OCI-LY7 (cell line): Measurements from ENCODE around the gene TASP1. TPM values are rescaled to one million over a fixed set of nuclear protein-coding genes. Genes with fewer than 3 reads are reported as not detected.

Source experiments
- BruUV-seq: library from RNA; stranded (reverse); fragments of 400-500 nt; replicated peaks from 2 replicates; lab custom pipeline; 2021; lab: Mats Ljungman, UMichigan
- CTCF ChIA-PET: fragments of 300-600 bp; sonication (Branson Sonifier 250); formaldehyde crosslinking; loops from one replicate; lab custom pipeline; 2022; ENCODE audit warnings: antibody characterized with exemption; ENCODE audit not compliant: unreplicated experiment; lab: Charles Lee
- POLR2A ChIA-PET: fragments of 300-600 bp; sonication (Branson Sonifier 250); formaldehyde crosslinking; loops from one replicate; lab custom pipeline; 2022; ENCODE audit warnings: antibody characterized with exemption; lab: Charles Lee
- DNase-seq: peaks from one replicate; pipeline ENCODE4 v3.0.0-alpha.2; 2015; ENCODE audit warnings: low spot score
- H2AFZ ChIP-seq: fragments of 200-600 bp; sonication (generic), shearing (Covaris generic); 2 replicates; pipeline ENCODE4 v1.6.1; 2014; ENCODE audit warnings: mild to moderate bottlenecking, antibody characterized with exemption, low read length, moderate library complexity
- H3K27ac ChIP-seq: fragments of 200-600 bp; sonication (generic); 2 replicates; pipeline ENCODE4 v1.5.1; 2014; ENCODE audit warnings: mixed run types, low read depth, mild to moderate bottlenecking, moderate library complexity, low read length, inconsistent platforms; ENCODE audit not compliant: poor library complexity, severe bottlenecking
- H3K36me3 ChIP-seq: fragments of 200-600 bp; sonication (generic); 2 replicates; pipeline ENCODE4 v1.6.1; 2014; ENCODE audit warnings: mild to moderate bottlenecking, antibody characterized with exemption, low read length, moderate library complexity, mixed read lengths; ENCODE audit not compliant: insufficient read depth
- H3K4me1 ChIP-seq: fragments of 200-600 bp; sonication (generic); 2 replicates; pipeline ENCODE4 v1.5.1; 2014; ENCODE audit warnings: mild to moderate bottlenecking, low read length; ENCODE audit not compliant: insufficient read depth, poor library complexity, severe bottlenecking
- H3K4me2 ChIP-seq: fragments of 200-600 bp; sonication (generic); 2 replicates; pipeline ENCODE4 v1.6.1; 2014; ENCODE audit warnings: mild to moderate bottlenecking, low read length
- H3K4me3 ChIP-seq: fragments of 200-600 bp; sonication (generic); 2 replicates; pipeline ENCODE4 v1.5.1; 2014; ENCODE audit warnings: mild to moderate bottlenecking, low read depth, low read length; ENCODE audit not compliant: poor library complexity, severe bottlenecking
- H3K79me2 ChIP-seq: fragments of 200-600 bp; sonication (generic); 2 replicates; pipeline ENCODE4 v1.6.1; 2016; ENCODE audit warnings: low read depth, mild to moderate bottlenecking, low read length, moderate library complexity, mixed read lengths; ENCODE audit not compliant: insufficient read depth
- H3K9me2 ChIP-seq: fragments of 200-600 bp; sonication (generic); 2 replicates; pipeline ENCODE4 v1.6.1; 2016; ENCODE audit warnings: mild to moderate bottlenecking, low read length, mixed read lengths; ENCODE audit not compliant: insufficient read depth
- H3K9me3 ChIP-seq: fragments of 200-600 bp; sonication (generic); 2 replicates; pipeline ENCODE4 v1.6.1; 2014; ENCODE audit warnings: mild to moderate bottlenecking, mixed run types, low read length, mixed read lengths
- H4K20me1 ChIP-seq: fragments of 200-600 bp; sonication (generic); 2 replicates; pipeline ENCODE4 v1.6.1; 2014; ENCODE audit warnings: mild to moderate bottlenecking, antibody characterized with exemption, low read length, moderate library complexity, mixed read lengths; ENCODE audit not compliant: insufficient read depth
- CTCF ChIP-seq: fragments of 200-600 bp; sonication (generic); conservative IDR thresholded peaks from 2 replicates; pipeline ENCODE4 v1.5.1; 2014; ENCODE audit warnings: mild to moderate bottlenecking, antibody characterized with exemption, low read length, moderate library complexity, mixed read lengths
- EZH2phosphoT487 ChIP-seq: fragments of 200-600 bp; sonication (generic); IDR thresholded peaks from 2 replicates; pipeline ENCODE4 v1.6.1; 2018; ENCODE audit warnings: low read depth, borderline replicate concordance, mild to moderate bottlenecking, mixed run types, antibody characterized with exemption, low read length, moderate library complexity, mixed read lengths
- intact Hi-C: fragments of 100-400 bp; cut with micrococcal nuclease; formaldehyde crosslinking; loops from one replicate; pipeline ENCODE4 v1.10.0; 2022; ENCODE audit not compliant: unreplicated experiment
- total RNA-seq, 2 experiments: library from RNA; depleted of rRNA in 1 of 2; stranded (reverse); fragments of >200 nt in 1 of 2; shearing (Covaris generic) in 1 of 2; gene quantifications; 2 replicates each; pipeline ENCODE4 v1.2.3, GENCODE V29; 2014 to 2022

The TASP1 gene
- total RNA-seq, 2 experiments from 2014 or later: 12.9 to 15.5 TPM

GRCh38 chr20:13418263-13419229, 220.2 kb downstream of the TASP1 start:
- intact Hi-C loops: no loop called here
- no peaks in the 10 kb centered on the region for H3K4me1 ChIP-seq
- no peak overlapping the region for H2AFZ ChIP-seq
- TF ChIP-seq CTCF: no peak
- no peak for TF ChIP-seq EZH2phosphoT487
- POLR2A ChIA-PET: interaction anchor here (1.2 kb wide), 1 partner anchor 12 kb away, joined by 3 read pairs; no protein-coding TSS in a partner anchor
- no peaks in the 10 kb centered on the region for H3K79me2 ChIP-seq
- no peaks in the 10 kb centered on the region for H3K9me3 ChIP-seq
- CTCF ChIA-PET: no interaction called here
- no peaks in the 10 kb centered on the region for H4K20me1 ChIP-seq
- no TSS peak for BruUV-seq
- H3K9me2 ChIP-seq: no peaks in the 10 kb centered on the region
- no peak overlapping the region for H3K4me3 ChIP-seq
- no peak for DNase-seq
- no peaks in the 10 kb centered on the region for H3K36me3 ChIP-seq
- H3K4me2 ChIP-seq: no peak overlapping the region
- no peak overlapping the region for H3K27ac ChIP-seq

- Histone ChIP-seq H3K79me2 (no peaks in the 10 kb centered on the region), H3K27ac (no peak overlapping the region), H4K20me1 (no peaks in the 10 kb centered on the region), H3K9me3 (no peaks in the 10 kb centered on the region), H3K36me3 (no peaks in the 10 kb centered on the region), H3K4me3 (no peak overlapping the region), H2AFZ (no peak overlapping the region), H3K4me2 (no peak overlapping the region), H3K4me1 (no peaks in the 10 kb centered on the region), H3K9me2 (no peaks in the 10 kb centered on the region)
- ChIA-PET POLR2A (interaction anchor here (0.6 kb wide), 1 partner anchor 372 kb away, joined by 3 read pairs; no protein-coding TSS in a partner anchor), CTCF (no interaction called here)
- TF ChIP-seq CTCF: no peak
- TF ChIP-seq EZH2phosphoT487: no peak
- intact Hi-C loops: no loop called here
- DNase-seq: no peak
- no TSS peak for BruUV-seq
Observed at GRCh38 chr20:13416531-13416930, 222.2 kb downstream of the TASP1 start.
